Stimulated activated CD4-positive, alpha-beta T cell treated with anti-CD3 and anti-CD28 coated beads, Interleukin-4, amount 100 ng/mL, for 4 hours (primary cell): Measurements from ENCODE around the gene SYNGR4.
"Not testable (repeated sequence)": the region's sequence is repeated elsewhere in the genome, so short reads cannot be mapped to it uniquely, and the experiment has no call there.

Experiments
- DNase-seq, 2 experiments: peaks; one replicate each; pipeline ENCODE4 v3.0.0-alpha.2; 2020

The SYNGR4 gene, protein sequence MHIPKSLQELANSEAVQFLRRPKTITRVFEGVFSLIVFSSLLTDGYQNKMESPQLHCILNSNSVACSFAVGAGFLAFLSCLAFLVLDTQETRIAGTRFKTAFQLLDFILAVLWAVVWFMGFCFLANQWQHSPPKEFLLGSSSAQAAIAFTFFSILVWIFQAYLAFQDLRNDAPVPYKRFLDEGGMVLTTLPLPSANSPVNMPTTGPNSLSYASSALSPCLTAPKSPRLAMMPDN

DNA sequence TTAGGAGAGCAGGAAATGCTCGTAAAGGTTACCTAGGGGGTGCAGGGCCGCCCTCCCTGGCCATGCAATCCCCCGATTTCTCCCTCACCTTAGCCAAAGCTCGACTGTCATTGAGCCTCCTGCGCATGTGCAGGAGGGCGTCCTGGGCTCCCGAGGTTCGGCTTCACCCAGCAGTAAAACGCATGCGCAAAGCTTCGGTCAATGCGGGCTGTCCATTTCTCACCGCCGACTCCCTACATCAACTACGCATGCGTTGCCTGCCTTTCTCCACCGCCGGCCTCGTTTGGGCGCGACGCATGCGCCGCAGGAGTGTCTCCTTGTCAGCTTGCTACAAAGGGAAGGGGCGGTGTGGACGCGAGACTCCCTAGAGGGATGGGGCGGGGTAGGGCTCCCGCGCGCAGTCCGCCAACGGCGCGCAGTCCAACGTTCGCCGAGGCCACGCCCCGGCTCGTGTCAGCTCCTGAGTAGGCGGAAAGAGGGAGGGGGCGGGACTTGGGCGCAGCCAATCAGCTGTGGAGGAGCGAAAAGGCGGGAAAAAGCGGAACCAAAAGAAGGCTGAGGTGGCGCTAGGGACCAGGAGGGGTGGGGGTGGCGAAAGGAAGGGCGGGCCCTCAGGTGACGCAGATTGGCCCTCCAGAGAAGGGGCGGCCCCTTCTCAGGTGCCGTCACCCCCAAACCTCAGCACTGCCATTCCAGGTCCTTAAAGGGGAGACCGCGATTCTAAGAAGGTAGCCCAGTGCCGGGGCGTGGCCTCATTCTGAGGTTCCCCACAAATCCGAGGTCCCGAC lies at the start of gene SYNGR4, which contains the start of gene TMEM143:
Gene SYNGR4, plus strand, starts transcription at position 558 of the 788 bp plus-strand sequence. CDS start 1,476 bp downstream, outside the sequence.
Gene TMEM143, minus strand, starts transcription at position 131 of the 788 bp plus-strand sequence. Its CDS starts 20 bp downstream, at position 111.
- DNase-seq, result peak; percentile 93 to 99

DNA sequence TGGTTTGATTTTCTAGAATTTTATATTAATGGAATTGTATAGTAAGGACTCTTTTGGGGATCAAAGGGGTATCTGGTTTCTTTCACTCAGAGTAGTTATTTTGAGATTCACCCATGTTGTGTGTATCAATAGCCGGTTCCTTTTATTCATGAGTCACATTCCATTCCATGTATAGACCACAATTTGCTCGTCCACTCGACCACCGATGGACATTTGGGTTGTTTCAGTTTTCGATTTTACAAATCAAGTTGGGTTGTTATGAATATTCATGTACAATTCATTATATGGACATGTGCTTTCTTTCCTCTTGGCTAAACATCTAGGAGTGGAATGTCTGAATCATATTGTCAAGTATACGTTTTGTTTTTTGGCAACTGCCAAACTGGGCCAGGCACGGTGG lies 48.5 kb upstream of the SYNGR4 start:
- DNase-seq, result no peak

DNA sequence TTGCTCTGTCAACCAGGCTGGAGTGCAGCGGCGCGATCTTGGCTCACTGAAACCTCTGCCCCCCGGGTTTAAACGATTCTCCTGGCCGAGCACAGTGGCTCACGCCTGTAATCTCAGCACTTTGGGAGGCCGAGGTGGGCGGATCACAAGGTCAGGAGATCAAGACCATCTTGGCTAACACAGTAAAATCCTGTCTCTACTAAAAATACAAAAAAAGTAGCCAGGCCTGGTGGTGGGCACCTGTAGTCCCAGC lies 46.5 kb upstream of the SYNGR4 start:
- DNase-seq, result not testable (repeated sequence)

DNA sequence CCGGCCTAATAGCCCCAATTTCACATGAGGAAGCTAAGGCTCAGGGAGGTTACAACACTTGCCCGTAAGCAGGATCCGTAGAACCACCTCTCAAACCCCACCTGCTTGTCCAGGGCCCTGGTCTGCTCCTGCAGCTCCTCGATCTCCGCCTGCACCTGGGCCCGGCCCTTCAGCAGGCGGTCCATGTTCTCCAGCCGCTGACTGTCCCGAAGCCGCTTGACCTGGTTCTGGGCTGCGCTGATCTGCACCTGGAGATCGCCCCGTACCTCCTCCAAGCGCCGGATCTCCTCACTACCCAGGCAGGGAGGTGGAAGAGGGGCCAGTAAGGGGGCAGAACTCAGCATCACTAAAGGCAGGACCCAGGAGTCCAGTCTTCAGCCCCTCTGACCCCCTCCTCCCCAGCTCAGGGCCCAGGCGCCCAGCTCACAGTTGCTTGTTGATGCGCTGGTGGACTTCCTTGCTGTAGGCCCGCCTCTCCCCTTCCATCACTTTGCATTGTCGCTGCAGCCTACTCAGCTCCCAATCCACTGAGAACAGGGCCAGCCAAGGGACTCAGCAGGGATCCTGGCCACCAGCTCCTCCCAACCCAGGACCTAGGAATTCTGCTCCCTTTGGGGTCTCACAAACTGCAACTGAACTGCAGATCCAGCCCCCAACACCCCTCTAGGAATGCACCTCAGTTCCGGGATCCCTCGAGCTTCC lies 45.7 kb upstream of the SYNGR4 start:
- DNase-seq, result no peak

DNA sequence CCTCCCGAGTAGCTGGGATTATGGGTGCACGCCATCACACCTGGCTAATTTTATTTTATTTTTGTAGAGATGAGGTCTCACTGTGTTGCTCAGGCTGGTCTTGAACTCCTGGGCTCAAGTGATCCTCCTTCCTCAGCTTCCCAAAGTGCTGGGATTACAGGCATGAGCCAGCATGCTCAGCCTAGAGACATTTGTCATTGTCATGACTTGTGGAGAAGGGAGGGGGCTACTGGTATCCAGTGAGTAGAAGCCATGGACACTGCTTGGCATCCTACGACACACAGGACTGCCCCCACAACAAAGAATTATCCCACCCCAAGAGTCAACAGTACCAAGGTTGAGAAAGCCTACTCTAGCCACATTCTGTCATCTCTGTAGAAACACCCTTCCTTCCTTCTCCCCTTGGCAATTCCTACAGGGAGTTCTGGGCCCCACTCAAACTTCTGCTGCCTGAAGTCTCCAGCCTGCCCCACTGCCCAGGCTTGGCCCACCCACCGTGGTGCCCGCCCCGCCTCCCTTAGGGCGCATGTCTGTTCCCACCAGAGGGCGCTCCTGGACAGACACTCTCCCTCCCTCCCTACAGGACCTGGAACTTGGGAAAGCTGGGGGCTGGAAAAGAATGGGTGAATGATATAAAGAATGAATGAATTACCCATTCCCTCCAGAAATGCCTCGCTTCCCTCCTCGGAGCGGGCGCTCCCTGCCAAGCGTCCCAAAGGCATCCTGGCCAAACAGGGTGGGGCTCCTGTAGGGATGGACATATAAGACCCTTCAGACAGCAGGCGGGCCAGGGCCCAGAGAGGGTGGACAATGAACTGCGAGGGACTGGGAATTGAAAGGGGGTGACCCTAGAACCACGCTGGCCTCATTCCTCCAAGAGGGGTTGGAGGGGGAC lies 44.3 kb upstream of the SYNGR4 start:
- DNase-seq, result peak; percentile 64 to 77

DNA sequence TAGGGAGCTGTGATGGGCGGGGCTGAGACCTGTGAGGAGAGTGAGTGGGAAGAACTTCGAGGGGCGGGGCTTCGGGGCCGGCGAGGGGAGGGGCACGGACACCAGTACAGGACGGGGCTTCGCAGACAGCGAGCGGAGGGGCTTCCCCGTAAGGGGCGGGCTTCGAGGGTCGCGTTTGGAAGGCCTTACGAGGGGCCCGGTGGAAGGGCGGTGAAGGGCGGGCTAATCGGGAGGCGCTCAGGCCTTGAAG lies 42.9 kb upstream of the SYNGR4 start:
- peak; percentile 92 to 95 for DNase-seq

DNA sequence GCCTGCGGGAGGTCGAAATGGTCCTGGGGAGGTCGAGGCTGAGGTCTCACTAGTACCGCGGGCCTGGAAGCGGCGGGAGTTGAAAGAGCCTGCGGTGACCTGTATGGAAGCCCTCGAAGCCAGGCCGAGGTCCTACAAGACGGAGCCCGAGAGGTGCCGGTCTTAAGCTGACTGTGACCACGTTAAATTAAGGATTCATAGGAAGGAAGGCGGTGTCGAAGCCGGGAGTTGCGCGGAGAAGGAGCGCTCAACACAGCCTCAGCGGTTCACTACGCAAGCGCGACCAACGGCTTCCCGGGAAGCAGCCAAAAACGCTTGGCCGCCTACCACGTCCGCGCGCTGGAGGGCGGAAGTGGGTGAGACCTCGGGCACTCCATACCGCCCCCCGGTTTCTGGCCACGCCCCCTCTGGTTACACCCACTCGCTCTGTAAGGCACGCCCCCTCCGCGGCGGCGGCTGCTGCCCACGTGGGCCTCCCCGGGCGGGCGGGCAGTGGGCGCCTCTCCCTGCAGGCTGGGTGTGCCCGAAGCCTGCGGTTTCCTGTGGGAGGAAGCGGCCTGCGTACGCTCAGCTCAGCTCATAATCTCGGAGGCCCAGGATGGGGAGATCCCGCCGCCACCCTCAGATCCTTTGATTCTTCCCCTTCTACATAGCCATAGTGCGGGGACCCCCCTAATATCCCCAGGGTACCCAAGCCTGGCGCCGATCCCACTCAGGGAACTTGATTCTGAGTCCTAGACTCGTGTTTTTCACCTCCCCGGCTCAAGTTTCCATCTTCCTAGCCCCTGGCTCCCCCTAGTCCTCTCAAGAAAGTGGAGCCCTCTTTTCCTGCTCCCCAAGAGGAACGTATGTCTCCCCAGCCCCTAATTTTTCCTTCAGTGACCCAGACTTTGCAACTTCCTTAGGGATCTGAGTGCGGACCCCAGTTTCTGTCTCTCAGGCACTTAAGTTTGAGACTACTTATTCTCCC lies 42.3 kb upstream of the SYNGR4 start:
- DNase-seq, result peak; percentile 97 to 98

DNA sequence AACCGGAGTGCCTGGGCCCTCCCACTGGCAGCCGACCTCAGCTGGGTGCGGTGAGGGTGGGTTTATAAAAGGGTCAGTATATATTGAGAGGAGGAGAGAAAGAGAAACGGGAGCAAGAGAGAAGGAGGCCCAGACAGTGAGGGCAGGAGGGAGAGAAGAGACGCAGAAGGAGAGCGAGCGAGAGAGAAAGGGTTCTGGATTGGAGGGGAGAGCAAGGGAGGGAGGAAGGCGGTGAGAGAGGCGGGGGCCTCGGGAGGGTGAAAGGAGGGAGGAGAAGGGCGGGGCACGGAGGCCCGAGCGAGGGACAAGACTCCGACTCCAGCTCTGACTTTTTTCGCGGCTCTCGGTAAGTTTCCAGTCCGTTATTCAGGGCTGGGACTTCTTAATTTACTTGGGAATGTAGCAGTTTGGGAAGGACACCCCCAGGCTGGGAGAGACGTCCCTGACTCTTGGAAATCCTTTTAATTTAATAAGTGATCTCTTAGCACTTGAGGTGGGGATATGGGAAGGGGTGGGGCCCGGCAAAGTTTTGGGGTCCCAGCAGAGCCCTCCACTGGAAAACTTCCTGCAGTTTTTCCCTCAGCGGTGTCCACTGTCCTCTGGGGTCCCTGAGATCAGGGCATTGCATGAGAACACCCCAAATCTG lies 38.8 kb upstream of the SYNGR4 start, which contains the start of gene EMP3:
Gene EMP3, plus strand, starts transcription at position 288 of the 646 bp plus-strand sequence. CDS start 1,293 bp downstream, outside the sequence.
- peak; percentile 77 to 81 for DNase-seq

DNA sequence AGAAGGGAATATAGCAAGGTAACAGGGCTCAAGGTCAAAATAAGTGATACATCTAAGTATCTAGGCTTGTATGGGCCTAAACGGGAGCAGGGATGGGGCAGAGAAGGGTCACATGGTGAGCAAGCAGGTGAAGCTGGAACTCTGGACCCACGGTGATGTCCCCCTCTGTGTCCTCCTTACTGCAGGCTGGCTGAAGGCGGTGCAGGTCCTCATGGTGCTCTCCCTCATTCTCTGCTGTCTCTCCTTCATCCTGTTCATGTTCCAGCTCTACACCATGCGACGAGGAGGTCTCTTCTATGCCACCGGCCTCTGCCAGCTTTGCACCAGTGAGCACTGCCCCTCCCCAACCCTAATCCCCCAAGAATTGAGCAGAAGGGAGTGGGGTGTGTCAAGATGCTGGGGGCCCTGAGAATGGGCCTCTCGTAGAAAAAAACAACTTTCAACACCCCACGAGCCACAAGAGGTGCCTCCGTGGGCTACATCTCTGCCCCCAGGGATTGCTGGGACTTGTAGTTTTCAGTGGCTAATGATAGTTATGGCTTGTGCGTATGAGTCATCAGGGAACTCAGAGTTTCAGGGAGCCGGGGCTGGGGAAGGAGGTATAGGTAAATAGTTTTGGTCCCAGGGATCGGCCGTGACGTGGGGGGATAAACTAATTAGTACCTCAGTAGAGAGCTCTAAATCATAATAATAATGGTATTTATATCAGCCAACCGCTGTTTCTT lies 34.8 kb upstream of the SYNGR4 start:
- DNase-seq, result peak in 1 of 2 experiments; percentile 34

DNA sequence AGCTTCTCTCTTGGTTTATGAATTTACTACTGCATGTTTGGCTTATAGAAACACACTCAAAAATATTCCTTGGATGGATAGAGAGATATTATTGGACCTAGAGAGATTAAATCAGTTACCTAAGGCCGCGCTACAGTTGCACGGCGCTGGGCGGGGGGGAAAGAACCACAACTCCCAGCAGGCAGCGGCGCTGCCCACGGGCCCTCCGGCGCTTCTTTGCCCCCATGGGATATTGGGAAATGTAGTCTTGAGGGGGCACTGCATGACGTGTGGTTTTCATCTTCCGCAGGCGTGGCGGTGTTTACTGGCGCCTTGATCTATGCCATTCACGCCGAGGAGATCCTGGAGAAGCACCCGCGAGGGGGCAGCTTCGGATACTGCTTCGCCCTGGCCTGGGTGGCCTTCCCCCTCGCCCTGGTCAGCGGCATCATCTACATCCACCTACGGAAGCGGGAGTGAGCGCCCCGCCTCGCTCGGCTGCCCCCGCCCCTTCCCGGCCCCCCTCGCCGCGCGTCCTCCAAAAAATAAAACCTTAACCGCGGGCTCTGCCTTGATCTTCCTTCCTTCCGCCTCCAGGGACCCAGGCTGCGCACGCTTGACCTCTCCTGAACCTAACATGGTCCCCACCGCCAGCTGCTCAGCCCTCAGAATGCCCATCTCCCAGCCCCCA lies 34.0 kb upstream of the SYNGR4 start:
- DNase-seq, result peak; percentile 68 to 81

DNA sequence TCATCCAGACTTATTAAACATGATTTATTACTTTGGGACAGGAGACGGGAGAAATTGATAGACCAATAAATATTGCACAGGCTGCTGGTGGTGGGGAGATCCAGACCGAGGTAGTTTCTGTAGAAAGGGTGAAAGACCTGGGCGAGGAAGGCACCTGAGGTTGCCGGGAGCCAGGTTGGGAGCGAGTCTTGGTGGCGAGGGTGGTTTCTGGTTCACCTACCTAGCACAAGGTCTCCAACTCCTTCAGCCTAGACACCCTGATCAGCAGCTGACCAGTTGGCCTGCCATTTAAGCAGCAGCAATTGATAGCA lies 31.9 kb upstream of the SYNGR4 start:
- no peak for DNase-seq

DNA sequence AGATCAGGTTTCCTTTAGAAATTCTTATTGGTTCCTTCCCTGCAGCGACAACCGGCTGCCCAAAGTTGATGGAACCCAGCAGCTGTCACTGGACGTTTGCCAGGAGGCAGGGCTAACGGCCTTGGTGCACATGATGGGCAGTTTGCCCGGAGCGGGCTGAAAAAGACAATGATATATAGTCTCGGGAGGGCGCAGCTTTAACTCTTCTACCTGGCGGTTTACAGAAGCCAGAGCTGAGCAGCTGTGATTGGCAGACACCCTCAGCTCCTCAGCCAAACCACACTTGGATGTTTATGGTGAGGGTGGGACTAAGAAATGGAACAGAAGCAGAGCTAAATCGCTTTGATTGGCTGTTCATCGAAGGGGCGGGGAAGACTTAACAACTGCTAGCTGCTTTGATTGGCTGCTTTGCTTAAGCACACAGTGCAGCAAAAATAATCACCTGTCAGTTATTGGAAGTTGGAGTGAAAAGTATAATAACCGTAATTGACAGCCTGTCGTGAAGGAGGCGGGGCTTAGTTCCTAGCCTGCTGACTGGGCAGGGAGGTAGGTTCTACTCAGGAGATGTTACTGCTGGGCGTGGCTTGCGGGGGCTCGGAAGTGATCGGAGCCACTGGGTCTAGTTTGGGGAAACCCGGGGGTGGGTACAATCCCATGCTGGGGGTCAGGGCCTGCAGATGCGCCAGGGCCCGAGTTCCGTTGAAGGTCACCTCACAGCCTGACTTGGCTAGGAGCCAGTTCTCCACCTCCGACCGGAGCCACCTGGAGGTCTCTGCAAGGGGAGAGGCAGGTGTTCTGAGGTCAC lies 31.3 kb upstream of the SYNGR4 start:
- DNase-seq, result peak; percentile 82 to 97

DNA sequence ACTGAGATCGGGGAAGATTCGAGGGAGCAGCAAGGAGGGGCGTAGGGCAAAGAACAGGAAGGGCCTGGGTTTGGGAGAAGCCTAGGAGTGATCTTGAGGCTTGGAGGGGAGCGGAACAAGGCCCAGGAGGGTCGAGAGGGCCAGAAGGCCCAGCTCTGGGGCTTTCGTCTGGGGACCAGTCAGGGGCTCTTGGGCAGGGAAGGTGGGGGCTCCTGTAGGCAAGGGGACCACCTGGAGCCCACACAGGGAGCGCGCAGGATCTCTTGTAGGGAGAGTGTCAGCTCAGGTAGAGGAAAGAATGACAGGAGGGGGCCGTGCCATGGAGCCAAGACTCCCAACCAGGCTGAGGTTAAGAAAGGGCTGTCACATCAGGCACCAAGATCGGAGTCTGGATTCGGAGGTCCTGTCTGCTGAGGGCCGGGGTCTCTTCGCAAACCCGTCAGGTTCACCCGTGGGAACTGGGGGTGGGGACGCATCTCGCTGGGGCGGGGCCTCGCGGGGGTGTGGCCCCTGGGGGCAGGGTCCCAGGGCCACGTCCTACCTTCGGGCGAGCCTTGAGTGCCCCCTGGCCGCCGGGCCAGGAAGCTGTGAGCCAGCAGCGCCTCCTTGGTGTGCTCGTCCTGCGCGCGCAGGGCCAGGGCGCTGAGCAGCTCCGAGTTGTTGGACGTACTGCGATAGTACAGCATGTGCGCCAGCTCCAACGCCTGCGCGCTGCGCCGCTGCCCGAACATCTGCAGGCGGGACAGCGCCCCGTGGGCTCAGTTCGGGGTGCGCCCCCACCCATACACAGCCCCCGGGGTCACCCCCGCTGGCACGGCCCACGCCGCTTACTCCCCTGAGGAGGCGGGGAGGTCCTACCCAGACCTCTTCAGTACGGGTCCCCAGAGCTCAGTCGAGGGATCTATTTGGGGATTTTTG lies 30.4 kb upstream of the SYNGR4 start:
- DNase-seq, result peak; percentile 93 to 94

DNA sequence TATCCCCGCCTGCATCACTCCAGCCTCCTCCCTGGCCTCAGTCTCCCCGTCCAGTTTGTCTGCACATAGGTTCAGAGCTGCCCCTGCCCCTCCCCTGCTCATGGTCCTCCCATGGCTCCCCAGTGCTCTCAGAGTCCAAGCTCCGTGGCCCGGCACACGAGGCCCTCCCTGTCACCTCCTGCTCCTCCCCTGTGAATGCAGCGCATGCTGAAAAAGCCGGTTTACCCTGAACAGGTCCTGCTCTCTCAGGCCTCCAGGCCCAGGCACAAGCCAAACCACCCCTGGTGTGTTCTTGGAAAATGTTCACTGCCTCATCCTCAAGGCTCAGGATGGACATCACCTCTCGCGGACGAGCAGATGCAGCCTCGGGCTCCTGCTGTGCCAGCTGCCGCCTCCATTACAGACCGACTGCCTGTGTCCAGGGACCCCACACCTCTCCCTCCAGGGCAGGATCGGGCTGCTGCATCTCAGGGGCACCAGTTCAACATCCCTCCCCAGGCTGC lies 25.9 kb upstream of the SYNGR4 start:
- no peak for DNase-seq

DNA sequence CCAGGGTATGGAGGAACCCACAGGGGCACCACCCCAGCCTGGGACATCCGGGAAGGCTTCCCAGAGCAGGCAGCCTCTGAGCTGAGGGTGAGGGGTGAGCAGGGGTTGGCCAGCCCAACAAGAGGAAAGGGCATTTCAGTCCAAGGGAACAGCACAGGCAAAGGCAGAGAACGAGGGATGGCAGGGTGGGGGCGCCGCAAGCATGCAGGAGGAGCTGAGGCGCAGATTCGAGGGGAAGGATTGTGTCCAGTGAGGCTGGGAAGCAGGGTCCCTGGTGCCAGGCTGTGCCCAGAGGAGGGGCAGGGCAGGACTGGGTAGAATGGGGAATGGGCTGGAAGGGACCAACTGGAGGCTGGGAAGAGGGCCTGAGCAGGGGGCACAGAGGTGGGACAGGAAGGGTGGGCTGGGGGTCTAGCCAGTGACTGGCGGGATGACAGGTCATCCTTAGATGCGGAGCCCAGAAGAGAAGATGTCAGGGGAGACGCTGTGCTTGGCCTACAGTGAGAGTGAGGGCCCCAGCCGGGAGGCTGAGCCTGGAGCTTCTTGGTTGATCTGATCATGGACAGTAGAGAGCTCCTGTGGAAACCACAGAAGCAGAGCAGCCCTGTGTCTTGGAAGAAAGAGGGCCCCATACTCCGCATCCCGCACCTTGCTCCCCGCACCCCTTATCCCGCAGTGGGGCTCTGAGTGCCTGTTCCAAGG lies 25.2 kb upstream of the SYNGR4 start:
- no peak for DNase-seq

DNA sequence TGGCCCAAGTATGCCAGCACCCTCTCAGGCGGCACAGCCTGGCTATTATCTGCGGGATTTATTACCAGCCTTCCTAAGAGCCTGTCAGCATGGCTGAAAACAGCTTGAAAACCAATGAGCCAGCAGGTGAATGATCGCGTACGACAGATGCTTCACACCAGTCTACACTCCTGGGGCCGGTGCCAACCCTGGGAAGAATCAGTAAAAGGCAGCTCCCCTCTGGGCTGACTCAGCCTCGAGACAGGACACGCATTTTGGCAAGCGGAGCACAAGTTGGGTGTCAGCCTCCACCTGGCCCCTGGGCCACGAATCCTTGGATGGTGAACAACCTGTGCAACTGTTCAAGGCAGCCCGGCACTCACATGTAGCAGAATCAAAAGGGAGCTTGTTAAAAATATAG lies 23.2 kb upstream of the SYNGR4 start:
- no peak for DNase-seq
